A673 (cell line): ENCODE measurements around the gene BMP8A. TPM values are rescaled to one million over a fixed set of nuclear protein-coding genes. Genes with fewer than 3 reads are reported as not detected.
"Not testable (repeated sequence)": the region's sequence is repeated elsewhere in the genome, so short reads cannot be mapped to it uniquely, and the experiment has no call there.

Experiments
- BruUV-seq: library from RNA; stranded (reverse); fragments of 400-500 nt; replicated peaks from 2 replicates; lab custom pipeline; 2021; lab: Mats Ljungman, UMichigan
- CTCF ChIA-PET: fragments of 300-600 bp; sonication (Branson Sonifier 250); formaldehyde crosslinking; loops from one replicate; lab custom pipeline; 2022; ENCODE audit warnings: antibody characterized with exemption; lab: Charles Lee
- POLR2A ChIA-PET: fragments of 300-600 bp; sonication (Branson Sonifier 250); formaldehyde crosslinking; loops from one replicate; lab custom pipeline; 2022; ENCODE audit warnings: antibody characterized with exemption; ENCODE audit not compliant: low non-redundant PET; lab: Charles Lee
- DNase-seq: peaks from one replicate; pipeline ENCODE4 v3.0.0-alpha.2; 2015; ENCODE audit warnings: low spot score
- H3K27ac ChIP-seq: fragments of 200-600 bp; sonication (generic); 2 replicates; pipeline ENCODE4 v1.5.1; 2016; ENCODE audit warnings: mixed run types, low read depth, mild to moderate bottlenecking, mixed read lengths, antibody characterized with exemption, low read length; ENCODE audit not compliant: poor library complexity, severe bottlenecking
- H3K27me3 ChIP-seq: fragments of 200-600 bp; sonication (generic); replicated peaks from 2 replicates; pipeline ENCODE4 v1.6.1; 2017; ENCODE audit warnings: mixed run types, low read depth, mild to moderate bottlenecking, mixed read lengths, antibody characterized with exemption, low read length; ENCODE audit not compliant: insufficient read depth, poor library complexity
- H3K36me3 ChIP-seq: fragments of 200-600 bp; sonication (generic); 2 replicates; pipeline ENCODE4 v1.6.1; 2016; ENCODE audit warnings: mixed run types, mild to moderate bottlenecking, mixed read lengths, antibody characterized with exemption, low read length; ENCODE audit not compliant: insufficient read depth, poor library complexity, severe bottlenecking
- H3K4me1 ChIP-seq: fragments of 200-600 bp; sonication (generic); 2 replicates; pipeline ENCODE4 v1.6.1; 2017; ENCODE audit warnings: mixed run types, mild to moderate bottlenecking, mixed read lengths, antibody characterized with exemption, low read length; ENCODE audit not compliant: insufficient read depth, poor library complexity, severe bottlenecking
- H3K4me3 ChIP-seq: fragments of 200-600 bp; sonication (generic); 2 replicates; pipeline ENCODE4 v1.5.1; 2016; ENCODE audit warnings: low read depth, mixed run types, mild to moderate bottlenecking, mixed read lengths, low read length; ENCODE audit not compliant: poor library complexity, severe bottlenecking
- H3K9me3 ChIP-seq: fragments of 200-600 bp; sonication (generic); 2 replicates; pipeline ENCODE4 v1.6.1; 2016; ENCODE audit warnings: mixed run types, low read depth, mild to moderate bottlenecking, mixed read lengths, antibody characterized with exemption, low read length; ENCODE audit not compliant: poor library complexity, severe bottlenecking
- CTCF ChIP-seq: fragments of 300-800, 200-600 bp; sonication (generic); conservative IDR thresholded peaks from 2 replicates; pipeline ENCODE4 v1.5.1; 2017; ENCODE audit warnings: low read depth, mild to moderate bottlenecking, antibody characterized with exemption, low read length, moderate library complexity, mixed read lengths
- EZH2 ChIP-seq: fragments of 200-600 bp; sonication (generic); IDR thresholded peaks from 2 replicates; pipeline ENCODE4 v1.6.1; 2017; ENCODE audit warnings: borderline replicate concordance, low read depth, mild to moderate bottlenecking, mixed read lengths, antibody characterized with exemption, low read length; ENCODE audit not compliant: poor library complexity, severe bottlenecking
- intact Hi-C: fragments of 100-400 bp; cut with micrococcal nuclease; formaldehyde crosslinking; loops from one replicate; pipeline ENCODE4 v1.10.0; 2022; ENCODE audit not compliant: unreplicated experiment
- total RNA-seq: library from RNA; stranded (reverse); gene quantifications from 2 replicates; pipeline ENCODE4 v1.2.3, GENCODE V29; 2021

BMP8A gene
- total RNA-seq, 1 experiment from 2014 or later, result not detected

- Histone ChIP-seq H3K4me3 (no peak overlapping the region), H3K36me3 (peaks cover 45% of the 10 kb centered on the region), H3K4me1 (no peaks in the 10 kb centered on the region), H3K27me3 (no peaks in the 10 kb centered on the region), H3K27ac (no peak overlapping the region), H3K9me3 (no peaks in the 10 kb centered on the region)
- ChIA-PET POLR2A (no interaction called here), CTCF (no interaction called here)
- intact Hi-C loops, result no loop called here
- TF ChIP-seq CTCF (no peak), EZH2 (no peak)
- no peak for DNase-seq
- BruUV-seq, result no TSS peak
These were observed 18.1 kb upstream of the BMP8A start for GRCh38 chr1:39473324-39473723.

GRCh38 chr1:39474810-39475209 is 16.6 kb upstream of the BMP8A start:
- Histone ChIP-seq H3K4me1 (no peaks in the 10 kb centered on the region), H3K36me3 (peaks cover 33% of the 10 kb centered on the region), H3K4me3 (no peak overlapping the region), H3K9me3 (no peaks in the 10 kb centered on the region), H3K27me3 (no peaks in the 10 kb centered on the region), H3K27ac (no peak overlapping the region)
- BruUV-seq, result no TSS peak
- TF ChIP-seq EZH2 (no peak), CTCF (no peak)
- ChIA-PET CTCF (no interaction called here), POLR2A (interaction anchor here (0.6 kb wide), 1 partner anchor 539 kb away, joined by 4 read pairs; no protein-coding TSS in a partner anchor)
- DNase-seq, result no peak
- intact Hi-C loops, result no loop called here

GRCh38 chr1:39475551-39475950 is 15.9 kb upstream of the BMP8A start:
- CTCF ChIA-PET, DNase-seq, H3K27ac ChIP-seq, H3K4me3 ChIP-seq, BruUV-seq, POLR2A ChIA-PET, H3K27me3 ChIP-seq, H3K4me1 ChIP-seq, H3K9me3 ChIP-seq, intact Hi-C loops: not testable (repeated sequence)
- H3K36me3 ChIP-seq, result peaks cover 33% of the 10 kb centered on the region

- H3K27ac ChIP-seq, result no peak overlapping the region
- no peaks in the 10 kb centered on the region for H3K27me3 ChIP-seq
- no TSS peak for BruUV-seq
- intact Hi-C loops, result no loop called here
- POLR2A ChIA-PET, result no interaction called here
- no peak for TF ChIP-seq EZH2
- TF ChIP-seq CTCF, result no peak
- no peak overlapping the region for H3K4me3 ChIP-seq
- no peaks in the 10 kb centered on the region for H3K9me3 ChIP-seq
- CTCF ChIA-PET, result no interaction called here
- H3K36me3 ChIP-seq, result peaks cover 31% of the 10 kb centered on the region
- DNase-seq, result no peak
- no peaks in the 10 kb centered on the region for H3K4me1 ChIP-seq
These were observed 13.1 kb upstream of the BMP8A start for GRCh38 chr1:39478126-39478915.
